Lung (tissue), 12 donors: Measurements from ENCODE around the gene KCNMA1. TPM values are rescaled to one million over a fixed set of nuclear protein-coding genes. Genes with fewer than 3 reads are reported as not detected.

Source experiments
- ATAC-seq: fragments of 200-7000 bp; cut with Tn5 transposase; one replicate; pipeline ENCODE4 v1.9.1; 2020; ENCODE audit warnings: moderate number of reproducible peaks; ENCODE audit not compliant: insufficient read depth, low FRiP score
- DNase-seq, 3 donors: peaks; one replicate each; pipeline ENCODE4 v3.0.0-alpha.2; 2013 to 2017
- H3K27ac ChIP-seq, 2 donors: one replicate each; pipeline ENCODE4 v1.5.1; 2013; ENCODE audit warnings: mild to moderate bottlenecking in 2 of 2, moderate library complexity in 2 of 2, control low read depth in 1 of 2, inconsistent platforms in 1 of 2, low read depth in 1 of 2, low read length in 1 of 2
- H3K27me3 ChIP-seq, 3 donors: one replicate each; pipeline ENCODE4 v1.5.1; 2013; ENCODE audit warnings: low read length in 2 of 3; ENCODE audit not compliant: control insufficient read depth in 3 of 3, insufficient read depth in 3 of 3
- H3K36me3 ChIP-seq, 4 donors: one replicate each; pipeline ENCODE4 v1.5.1; 2013; ENCODE audit warnings: low read length in 4 of 4, mild to moderate bottlenecking in 1 of 4, moderate library complexity in 1 of 4; ENCODE audit not compliant: control insufficient read depth in 4 of 4, insufficient read depth in 4 of 4
- H3K4me1 ChIP-seq, 5 donors: one replicate each; pipeline ENCODE4 v1.5.1; 2013; ENCODE audit warnings: low read length in 5 of 5, mild to moderate bottlenecking in 2 of 5, moderate library complexity in 1 of 5; ENCODE audit not compliant: control insufficient read depth in 5 of 5, insufficient read depth in 5 of 5
- H3K4me3 ChIP-seq: one replicate; pipeline ENCODE4 v1.5.1; 2013; ENCODE audit warnings: mild to moderate bottlenecking, control low read depth, moderate library complexity
- H3K9ac ChIP-seq, 2 donors: one replicate each; pipeline ENCODE4 v1.5.1; 2013; ENCODE audit warnings: low read length in 2 of 2, control low read depth in 1 of 2; ENCODE audit not compliant: insufficient read depth in 1 of 2
- H3K9me3 ChIP-seq, 4 donors: one replicate each; pipeline ENCODE4 v1.5.1; 2013; ENCODE audit warnings: low read length in 3 of 4, mild to moderate bottlenecking in 1 of 4, moderate library complexity in 1 of 4; ENCODE audit not compliant: control insufficient read depth in 4 of 4, insufficient read depth in 3 of 4
- CTCF ChIP-seq: IDR thresholded peaks from 2 replicates; pipeline ENCODE4 v1.5.1; 2012; ENCODE audit warnings: mild to moderate bottlenecking; ENCODE audit errors: control extremely low read depth, extremely low read depth
- WGBS, 2 donors: extraction: QIAGEN DNeasy Blood & Tissue Kit; methylation state at CpG; one replicate each; pipeline ENCODE4 v1.1.7; 2013; 5-methylcytosine and 5-hydroxymethylcytosine counted together
- polyA plus RNA-seq, 2 donors: library from polyadenylated mRNA; stranded (reverse); fragments of 200-250 nt; gene quantifications; one replicate each; pipeline ENCODE4 v1.2.1, GENCODE V29; 2013
- total RNA-seq, 2 donors: library from RNA; depleted of rRNA in 1 of 2; stranded (reverse); fragments of >200 nt in 1 of 2; gene quantifications; one replicate each; pipeline ENCODE4 v1.2.1, GENCODE V29; 2014 to 2021
- donor health status: control.
- donor health status: control.
- donor health status: Bipolar disorder and iron deficiency.
- donor health status: healthy.
- donor health status: DM: yes; HTN: yes; CAD: no.

Gene KCNMA1
- total and polyA plus RNA-seq, 4 donors, result 3.8 to 13.0 (median 5.5) TPM

GRCh38 chr10:77311186-77311585, 326.4 kb downstream of the KCNMA1 start:
- Histone ChIP-seq H3K4me3 (no peak overlapping the region), H3K27me3 (no peaks in the 10 kb centered on the region), H3K9me3 (peaks cover 0 to 2% (median 0%) of the 10 kb centered on the region in 4 donors), H3K9ac (no peak overlapping the region), H3K27ac (no peak overlapping the region), H3K4me1 (no peaks in the 10 kb centered on the region), H3K36me3 (no peaks in the 10 kb centered on the region)
- 38 to 48% methylated on average over 2 of the region's 2 CpGs for WGBS, 2 donors
- no peak for TF ChIP-seq CTCF
- ATAC-seq (no peak), DNase-seq (no peak)

GRCh38 chr10:77310288-77310840, 327.2 kb downstream of the KCNMA1 start:
- Histone ChIP-seq H3K4me3 (no peak overlapping the region), H3K9me3 (peaks cover 0 to 2% (median 0%) of the 10 kb centered on the region in 4 donors), H3K27ac (no peak overlapping the region), H3K36me3 (no peaks in the 10 kb centered on the region), H3K9ac (no peak overlapping the region), H3K4me1 (no peaks in the 10 kb centered on the region), H3K27me3 (peaks cover 0 to 2% (median 0%) of the 10 kb centered on the region in 3 donors)
- DNase-seq, result no peak
- no peak for TF ChIP-seq CTCF
- ATAC-seq, result no peak
- WGBS, 2 donors, result 53 to 65% methylated on average over 6 of the region's 6 CpGs

- Histone ChIP-seq H3K27me3 (peaks cover 0 to 3% (median 0%) of the 10 kb centered on the region in 3 donors), H3K9me3 (peaks cover 0 to 2% (median 0%) of the 10 kb centered on the region in 4 donors), H3K4me1 (no peaks in the 10 kb centered on the region), H3K9ac (no peak overlapping the region), H3K4me3 (no peak overlapping the region), H3K36me3 (no peaks in the 10 kb centered on the region), H3K27ac (no peak overlapping the region)
- ATAC-seq, result peak; percentile 11
- 72 to 88% methylated on average over 2 of the region's 2 CpGs for whole genome bisulfite sequencing, 2 donors
- TF ChIP-seq CTCF, result no peak
- no peak for DNase-seq
Measured at GRCh38 chr10:77309509-77309908, 328.1 kb downstream of the KCNMA1 start.

- H3K9me3 ChIP-seq, result peaks cover 0 to 2% (median 0%) of the 10 kb centered on the region in 4 donors
- no peaks in the 10 kb centered on the region for H3K4me1 ChIP-seq
- DNase-seq, result no peak
- no peak for TF ChIP-seq CTCF
- peaks cover 0 to 3% (median 0%) of the 10 kb centered on the region in 3 donors for H3K27me3 ChIP-seq
- no peak overlapping the region for H3K27ac ChIP-seq
- H3K4me3 ChIP-seq, result no peak overlapping the region
- ATAC-seq, result no peak
- 79 to 81% methylated on average over 6 of the region's 6 CpGs for WGBS, 2 donors
- H3K36me3 ChIP-seq, result no peaks in the 10 kb centered on the region
- no peak overlapping the region for H3K9ac ChIP-seq
Measured at GRCh38 chr10:77309092-77309491, 328.5 kb downstream of the KCNMA1 start.
